ENCODE data around the gene DIP2C. TPM values are rescaled to one million over a fixed set of nuclear protein-coding genes. Genes with fewer than 3 reads are reported as not detected.

The DIP2C gene
- polyA plus RNA-seq, 3 donors = 0.11 TPM; not detected in 2

- Histone ChIP-seq H3K9ac (ENCODE audit: insufficient read depth, low read length, poor library complexity, severe bottlenecking) (no peak overlapping the region), H3K36me3 (replicated peaks in 1 of 2; ENCODE audit: control insufficient read depth in 1 of 2, insufficient read depth in 2 of 2, low read length in 2 of 2) (no peaks in the 10 kb centered on the region), H3K9me3 (replicated peaks in 1 of 2; ENCODE audit: control insufficient read depth in 1 of 2, insufficient read depth in 1 of 2, low read length in 2 of 2) (no peaks in the 10 kb centered on the region), H3K79me2 (ENCODE audit: insufficient read depth, low read length) (no peaks in the 10 kb centered on the region), H3K27ac (ENCODE audit: low read depth in 1 of 2, low read length in 2 of 2) (no peak overlapping the region), H3K27me3 (ENCODE audit: control insufficient read depth in 2 of 2, insufficient read depth in 2 of 2, low read length in 2 of 2) (no peaks in the 10 kb centered on the region), H3K4me3 (replicated peaks in 1 of 3; ENCODE audit: low read depth in 2 of 3, low read length in 3 of 3) (no peak overlapping the region), H4K20me1 (ENCODE audit: insufficient read depth, low read length) (no peaks in the 10 kb centered on the region), H3K4me1 (ENCODE audit: control insufficient read depth in 1 of 2, insufficient read depth in 2 of 2, low read length in 2 of 2) (no peaks in the 10 kb centered on the region), H2AFZ (ENCODE audit: insufficient read depth, low read depth, low read length, poor library complexity, severe bottlenecking) (no peak overlapping the region), H3K4me2 (replicated peaks; ENCODE audit: extremely low read depth, low read length, poor library complexity, severe bottlenecking) (no peak overlapping the region)
- peaks cover 5 to 10% (median 9%) of the 10 kb centered on the region in 3 donors for H3K27me3 Mint-ChIP-seq (ENCODE audit: low read depth in 3 of 3)
- peaks cover 11% of the 10 kb centered on the region for H3K4me1 Mint-ChIP-seq
- DNase-seq = no peak
- no peak overlapping the region for H3K27ac Mint-ChIP-seq
- no peak overlapping the region for H3K4me3 Mint-ChIP-seq
- 97% methylated on average over 10 of the region's 16 CpGs for WGBS (ENCODE audit: insufficient coverage)
- no peak for TF ChIP-seq CTCF (IDR thresholded peaks at IDR 0.05)
- peaks cover 0 to 9% (median 4%) of the 10 kb centered on the region in 7 donors for H3K9me3 Mint-ChIP-seq
- intact Hi-C loops (cut with micrococcal nuclease) = no loop called here
- no peaks in the 10 kb centered on the region for H3K36me3 Mint-ChIP-seq
These were observed 207.4 kb downstream of the DIP2C start for GRCh38 chr10:482051-482501.

GRCh38 chr10:481628-482027, 207.8 kb downstream of the DIP2C start:
- Histone ChIP-seq H3K9ac (ENCODE audit: insufficient read depth, low read length, poor library complexity, severe bottlenecking) (no peak overlapping the region), H2AFZ (ENCODE audit: insufficient read depth, low read depth, low read length, poor library complexity, severe bottlenecking) (no peak overlapping the region), H3K36me3 (replicated peaks in 1 of 2; ENCODE audit: control insufficient read depth in 1 of 2, insufficient read depth in 2 of 2, low read length in 2 of 2) (no peaks in the 10 kb centered on the region), H3K4me3 (replicated peaks in 1 of 3; ENCODE audit: low read depth in 2 of 3, low read length in 3 of 3) (no peak overlapping the region), H4K20me1 (ENCODE audit: insufficient read depth, low read length) (no peaks in the 10 kb centered on the region), H3K79me2 (ENCODE audit: insufficient read depth, low read length) (no peaks in the 10 kb centered on the region), H3K4me2 (replicated peaks; ENCODE audit: extremely low read depth, low read length, poor library complexity, severe bottlenecking) (no peak overlapping the region), H3K27ac (ENCODE audit: low read depth in 1 of 2, low read length in 2 of 2) (no peak overlapping the region), H3K27me3 (ENCODE audit: control insufficient read depth in 2 of 2, insufficient read depth in 2 of 2, low read length in 2 of 2) (no peaks in the 10 kb centered on the region), H3K4me1 (ENCODE audit: control insufficient read depth in 1 of 2, insufficient read depth in 2 of 2, low read length in 2 of 2) (no peaks in the 10 kb centered on the region), H3K9me3 (replicated peaks in 1 of 2; ENCODE audit: control insufficient read depth in 1 of 2, insufficient read depth in 1 of 2, low read length in 2 of 2) (no peaks in the 10 kb centered on the region)
- 95% methylated on average over 7 of the region's 15 CpGs for WGBS (ENCODE audit: insufficient coverage)
- peaks cover 5 to 10% (median 9%) of the 10 kb centered on the region in 3 donors for H3K27me3 Mint-ChIP-seq (ENCODE audit: low read depth in 3 of 3)
- H3K27ac Mint-ChIP-seq = no peak overlapping the region
- H3K9me3 Mint-ChIP-seq = peaks cover 0 to 9% (median 4%) of the 10 kb centered on the region in 7 donors
- TF ChIP-seq CTCF (IDR thresholded peaks at IDR 0.05) = no peak
- no peaks in the 10 kb centered on the region for H3K36me3 Mint-ChIP-seq
- no peak overlapping the region for H3K4me3 Mint-ChIP-seq
- intact Hi-C loops (cut with micrococcal nuclease) = no loop called here
- H3K4me1 Mint-ChIP-seq = peaks cover 11% of the 10 kb centered on the region
- no peak for DNase-seq

Data from CD14-positive monocyte (primary cell).